T-helper 2 cell (primary cell): ENCODE measurements around the gene POTEB.
"Not testable (repeated sequence)": the region's sequence is repeated elsewhere in the genome, so short reads cannot be mapped to it uniquely, and the experiment has no call there.

ENCODE experiments used
- DNase-seq, 5 experiments: peaks; one replicate each; pipeline versions ENCODE4 v3.0.0 to v3.0.0-alpha.2; 2012 to 2022
- total RNA-seq, 2 donors: gene quantifications; one replicate each; lab custom pipeline; 2026; lab: John Stamatoyannopoulos, UW

POTEB gene
- total RNA-seq, result 0 reads per million in 2 donors

GRCh38 chr15:21877635-21878034 is at the start of gene POTEB:
TSS of gene POTEB (minus strand) at chr15:21877735. CDS start at chr15:21877246, 489 bp downstream.
- not testable (repeated sequence) for DNase-seq

DNA sequence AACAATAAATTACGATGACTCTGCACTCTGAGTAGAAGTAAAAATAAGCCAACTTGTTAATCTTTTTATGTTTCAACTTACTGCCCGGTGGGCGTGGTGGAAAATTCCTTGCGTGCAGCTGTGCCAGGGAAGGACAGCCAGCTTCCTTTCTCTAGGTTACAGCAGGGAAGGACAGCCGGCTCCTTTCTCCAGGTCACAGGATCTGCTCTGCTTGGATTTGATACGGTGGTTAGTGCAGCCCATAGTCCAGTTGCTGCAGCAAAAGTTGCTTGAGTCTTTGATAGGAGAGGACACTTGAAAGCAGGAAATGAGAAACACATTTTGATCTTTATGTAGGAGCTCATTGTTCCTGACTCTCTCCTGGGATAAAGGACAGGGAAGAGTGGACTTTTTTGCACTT is 13.4 kb upstream of the POTEB start:
- DNase-seq, result not testable (repeated sequence)

GRCh38 chr15:21889542-21889941 is 12.0 kb upstream of the POTEB start:
- not testable (repeated sequence) for DNase-seq

- DNase-seq, result peak in 1 of 5 experiments; percentile 0
These were observed 38.7 kb downstream of the POTEB start for GRCh38 chr15:21838831-21839230.
